ENCODE measurements around the gene GNAQ. TPM values are rescaled to one million over a fixed set of nuclear protein-coding genes. Genes with fewer than 3 reads are reported as not detected.

Gene GNAQ
- total RNA-seq, 1 donor from 2014 or later = 35.4 TPM

DNA sequence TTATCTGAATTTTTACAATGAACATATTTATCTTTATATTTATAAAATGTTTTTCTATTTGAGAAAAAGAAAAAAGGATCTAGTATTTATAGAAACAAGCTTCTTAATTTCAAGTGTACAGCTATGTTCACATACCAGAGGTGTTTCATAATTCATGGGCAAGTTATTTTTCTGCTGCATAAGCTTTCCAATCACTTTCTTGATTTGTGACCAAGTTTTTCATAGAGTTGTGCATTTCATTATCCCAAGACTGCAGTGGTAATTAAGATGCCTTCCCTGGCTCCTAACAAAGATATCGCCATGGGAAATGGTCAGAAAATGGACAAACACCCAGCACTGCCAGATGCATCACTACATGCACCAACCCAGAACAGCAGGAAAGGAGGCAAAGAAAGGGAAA lies 124.6 kb downstream of the GNAQ start:
- TF ChIP-seq, protein P1, sequence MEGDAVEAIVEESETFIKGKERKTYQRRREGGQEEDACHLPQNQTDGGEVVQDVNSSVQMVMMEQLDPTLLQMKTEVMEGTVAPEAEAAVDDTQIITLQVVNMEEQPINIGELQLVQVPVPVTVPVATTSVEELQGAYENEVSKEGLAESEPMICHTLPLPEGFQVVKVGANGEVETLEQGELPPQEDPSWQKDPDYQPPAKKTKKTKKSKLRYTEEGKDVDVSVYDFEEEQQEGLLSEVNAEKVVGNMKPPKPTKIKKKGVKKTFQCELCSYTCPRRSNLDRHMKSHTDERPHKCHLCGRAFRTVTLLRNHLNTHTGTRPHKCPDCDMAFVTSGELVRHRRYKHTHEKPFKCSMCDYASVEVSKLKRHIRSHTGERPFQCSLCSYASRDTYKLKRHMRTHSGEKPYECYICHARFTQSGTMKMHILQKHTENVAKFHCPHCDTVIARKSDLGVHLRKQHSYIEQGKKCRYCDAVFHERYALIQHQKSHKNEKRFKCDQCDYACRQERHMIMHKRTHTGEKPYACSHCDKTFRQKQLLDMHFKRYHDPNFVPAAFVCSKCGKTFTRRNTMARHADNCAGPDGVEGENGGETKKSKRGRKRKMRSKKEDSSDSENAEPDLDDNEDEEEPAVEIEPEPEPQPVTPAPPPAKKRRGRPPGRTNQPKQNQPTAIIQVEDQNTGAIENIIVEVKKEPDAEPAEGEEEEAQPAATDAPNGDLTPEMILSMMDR (IDR thresholded peaks at IDR 0.05; ENCODE audit: insufficient read depth, low read length, poor library complexity, severe bottlenecking) = no peak
- Histone ChIP-seq H3K4me3 (ENCODE audit: low read depth, low read length) (no peak overlapping the region), H3K36me3 (ENCODE audit: control insufficient read depth, insufficient read depth, low read length) (no peaks in the 10 kb centered on the region), H3K27me3 (ENCODE audit: control insufficient read depth, insufficient read depth, low read length) (no peaks in the 10 kb centered on the region)
- no peak for DNase-seq (ENCODE audit: low read depth)

DNA sequence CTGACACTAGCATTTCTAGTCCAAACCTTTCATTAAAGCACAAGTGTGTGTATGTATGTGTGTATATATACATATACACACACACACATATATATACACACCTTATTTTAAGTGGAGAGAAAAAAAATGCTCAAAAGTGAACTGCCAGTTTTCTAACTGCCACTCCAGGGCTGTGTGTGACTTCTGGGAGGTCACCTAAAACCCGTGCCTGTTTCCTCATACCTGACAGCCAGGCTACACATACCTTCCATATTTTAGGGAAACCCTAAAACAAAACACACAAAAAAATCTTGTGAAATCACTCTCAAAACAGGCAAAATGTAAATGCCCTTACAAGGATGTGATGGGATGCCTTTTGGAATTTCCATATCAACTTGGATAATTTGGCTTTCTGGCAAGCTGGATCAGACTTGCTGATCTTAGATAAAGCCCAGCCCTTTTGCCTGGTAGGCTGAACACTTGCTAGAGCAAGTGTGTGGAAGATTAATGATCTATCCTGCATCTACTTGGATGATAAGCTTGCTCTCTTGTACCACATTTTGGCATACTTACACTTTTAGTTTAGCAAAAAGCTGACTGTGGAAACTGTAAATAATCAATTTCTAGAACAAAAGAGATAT lies 127.8 kb downstream of the GNAQ start:
- Histone ChIP-seq H3K36me3 (ENCODE audit: control insufficient read depth, insufficient read depth, low read length) (no peaks in the 10 kb centered on the region), H3K27me3 (ENCODE audit: control insufficient read depth, insufficient read depth, low read length) (no peaks in the 10 kb centered on the region), H3K4me3 (ENCODE audit: low read depth, low read length) (no peak overlapping the region)
- TF ChIP-seq, protein P1 (IDR thresholded peaks at IDR 0.05; ENCODE audit: insufficient read depth, low read length, poor library complexity, severe bottlenecking) = no peak
- DNase-seq (ENCODE audit: low read depth) = peak; percentile 5

DNA sequence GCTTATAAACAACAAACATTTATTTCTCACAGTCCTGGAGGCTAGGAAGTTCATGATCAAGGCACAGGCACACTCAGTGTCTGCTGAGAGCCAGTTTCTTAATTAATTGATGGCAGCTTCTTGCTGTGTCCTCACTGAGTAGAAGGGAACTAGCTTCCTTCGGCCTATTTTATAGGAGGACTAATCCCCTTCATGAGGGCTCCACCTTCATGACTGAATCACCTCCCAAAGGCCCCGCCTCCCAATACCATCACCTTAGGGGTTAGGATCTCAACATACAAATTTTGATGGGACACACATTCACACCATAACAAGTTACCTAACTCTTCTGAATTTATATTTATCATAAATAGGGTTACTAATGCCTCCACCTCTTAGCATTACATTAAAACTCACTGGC lies 129.8 kb downstream of the GNAQ start:
- no peaks in the 10 kb centered on the region for H3K27me3 ChIP-seq (ENCODE audit: control insufficient read depth, insufficient read depth, low read length)
- no peak overlapping the region for H3K4me3 ChIP-seq (ENCODE audit: low read depth, low read length)
- H3K36me3 ChIP-seq (ENCODE audit: control insufficient read depth, insufficient read depth, low read length) = no peaks in the 10 kb centered on the region
- TF ChIP-seq, protein P1 (IDR thresholded peaks at IDR 0.05; ENCODE audit: insufficient read depth, low read length, poor library complexity, severe bottlenecking) = no peak
- no peak for DNase-seq (ENCODE audit: low read depth)

DNA sequence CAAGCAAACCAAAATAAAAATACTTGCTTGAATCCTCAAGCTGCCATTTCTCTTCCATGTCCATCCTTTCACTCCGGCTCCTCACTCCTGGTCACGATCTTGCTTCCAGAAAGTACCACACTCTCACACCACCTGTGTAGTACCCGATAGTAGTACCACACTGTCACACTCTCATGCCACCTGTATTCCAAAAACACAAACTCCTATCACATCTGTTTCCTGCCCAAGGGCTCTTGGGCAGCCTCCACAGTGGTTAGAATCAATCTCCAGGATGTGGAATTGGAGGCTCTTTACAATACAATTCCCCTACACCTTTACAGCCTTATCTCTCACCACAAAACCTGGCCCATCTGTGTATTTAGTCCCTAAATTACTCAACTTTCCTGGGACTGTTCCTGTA lies 130.6 kb downstream of the GNAQ start:
- Histone ChIP-seq H3K36me3 (ENCODE audit: control insufficient read depth, insufficient read depth, low read length) (no peaks in the 10 kb centered on the region), H3K27me3 (ENCODE audit: control insufficient read depth, insufficient read depth, low read length) (no peaks in the 10 kb centered on the region), H3K4me3 (ENCODE audit: low read depth, low read length) (no peak overlapping the region)
- DNase-seq (ENCODE audit: low read depth) = no peak
- TF ChIP-seq, protein P1 (IDR thresholded peaks at IDR 0.05; ENCODE audit: insufficient read depth, low read length, poor library complexity, severe bottlenecking) = no peak

DNA sequence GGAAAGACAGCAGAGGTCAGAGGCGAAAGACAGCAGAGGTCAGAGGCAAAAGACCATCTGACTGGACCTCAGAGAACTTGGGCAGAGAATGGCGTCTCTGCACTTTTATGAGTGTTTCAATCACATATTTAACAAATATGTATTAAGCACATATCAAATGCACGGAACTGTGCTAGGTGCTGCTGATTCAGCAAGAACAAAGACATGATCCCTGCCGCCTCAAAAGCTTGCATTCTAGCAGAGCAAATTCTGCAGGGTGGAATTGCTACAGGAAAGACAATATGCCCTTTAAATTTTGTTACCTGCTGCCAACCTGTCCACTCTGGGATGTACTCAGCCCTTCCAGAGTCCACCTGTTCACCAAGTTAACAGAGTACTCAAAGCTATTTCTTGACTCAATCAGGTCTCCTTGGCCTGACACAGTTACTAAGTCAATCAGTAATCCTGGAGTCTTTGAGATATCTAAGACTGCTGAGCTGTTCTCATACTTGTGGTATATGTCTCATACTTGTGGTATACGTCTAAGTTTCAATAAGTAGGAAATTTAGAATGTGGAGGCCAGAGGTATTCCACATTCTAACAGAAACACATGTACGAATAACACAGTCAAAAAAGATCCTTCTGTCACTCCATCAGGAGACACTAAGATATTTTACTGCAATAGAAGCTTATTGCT lies 131.8 kb downstream of the GNAQ start:
- no peaks in the 10 kb centered on the region for H3K27me3 ChIP-seq (ENCODE audit: control insufficient read depth, insufficient read depth, low read length)
- H3K36me3 ChIP-seq (ENCODE audit: control insufficient read depth, insufficient read depth, low read length) = no peaks in the 10 kb centered on the region
- H3K4me3 ChIP-seq (ENCODE audit: low read depth, low read length) = no peak overlapping the region
- TF ChIP-seq, protein P1 (IDR thresholded peaks at IDR 0.05; ENCODE audit: insufficient read depth, low read length, poor library complexity, severe bottlenecking) = no peak
- peak; percentile 77 for DNase-seq (ENCODE audit: low read depth)

DNA sequence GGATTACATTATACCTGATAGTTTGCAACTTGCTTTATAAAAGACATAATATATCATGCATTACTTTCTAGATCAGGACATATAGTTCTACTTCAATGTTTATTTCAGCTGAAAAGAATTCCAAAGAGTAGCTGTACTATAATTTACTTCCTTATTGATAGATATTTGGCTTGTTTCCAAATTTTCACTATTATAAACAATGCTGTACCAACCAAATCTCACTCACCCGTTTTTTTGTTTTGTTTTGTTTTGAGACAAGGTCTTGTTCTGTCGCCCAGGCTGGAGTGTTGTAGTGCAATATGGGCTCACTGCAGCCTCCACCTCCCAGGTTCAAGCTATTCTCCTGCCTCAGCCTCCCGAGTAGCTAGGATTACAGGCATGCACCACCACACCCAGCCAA lies 132.7 kb downstream of the GNAQ start:
- no peak for DNase-seq (ENCODE audit: low read depth)
- H3K36me3 ChIP-seq (ENCODE audit: control insufficient read depth, insufficient read depth, low read length) = no peaks in the 10 kb centered on the region
- H3K27me3 ChIP-seq (ENCODE audit: control insufficient read depth, insufficient read depth, low read length) = no peaks in the 10 kb centered on the region
- H3K4me3 ChIP-seq (ENCODE audit: low read depth, low read length) = no peak overlapping the region
- TF ChIP-seq, protein P1 (IDR thresholded peaks at IDR 0.05; ENCODE audit: insufficient read depth, low read length, poor library complexity, severe bottlenecking) = no peak

Data from kidney epithelial cell (primary cell).